ENCODE data around the gene RAET1G.

The RAET1G gene

DNA sequence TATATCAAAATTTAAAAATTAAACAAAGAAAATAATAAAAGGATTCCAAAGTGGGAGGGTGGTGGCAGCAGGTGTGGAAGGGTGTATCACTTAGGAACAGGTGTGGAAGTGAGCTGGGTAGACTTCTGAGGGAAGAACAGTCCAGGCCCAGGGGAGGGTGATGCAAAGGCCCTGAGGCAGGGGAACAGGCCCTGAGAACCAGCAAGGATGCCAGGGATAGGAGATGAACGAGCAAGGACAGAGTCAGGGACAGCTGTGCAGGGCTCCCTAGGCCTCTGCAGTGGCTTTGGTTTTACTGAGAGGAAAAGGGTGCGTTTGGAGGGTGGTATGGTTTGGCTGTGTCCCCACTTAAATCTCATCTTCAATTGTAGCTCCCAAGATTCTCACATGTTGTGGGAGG lies 15.6 kb downstream of the RAET1G start:
- no peak for DNase-seq (ENCODE audit: low read depth)
- no peak overlapping the region for H3K4me3 ChIP-seq (ENCODE audit: low read length)
- TF ChIP-seq, protein P1, sequence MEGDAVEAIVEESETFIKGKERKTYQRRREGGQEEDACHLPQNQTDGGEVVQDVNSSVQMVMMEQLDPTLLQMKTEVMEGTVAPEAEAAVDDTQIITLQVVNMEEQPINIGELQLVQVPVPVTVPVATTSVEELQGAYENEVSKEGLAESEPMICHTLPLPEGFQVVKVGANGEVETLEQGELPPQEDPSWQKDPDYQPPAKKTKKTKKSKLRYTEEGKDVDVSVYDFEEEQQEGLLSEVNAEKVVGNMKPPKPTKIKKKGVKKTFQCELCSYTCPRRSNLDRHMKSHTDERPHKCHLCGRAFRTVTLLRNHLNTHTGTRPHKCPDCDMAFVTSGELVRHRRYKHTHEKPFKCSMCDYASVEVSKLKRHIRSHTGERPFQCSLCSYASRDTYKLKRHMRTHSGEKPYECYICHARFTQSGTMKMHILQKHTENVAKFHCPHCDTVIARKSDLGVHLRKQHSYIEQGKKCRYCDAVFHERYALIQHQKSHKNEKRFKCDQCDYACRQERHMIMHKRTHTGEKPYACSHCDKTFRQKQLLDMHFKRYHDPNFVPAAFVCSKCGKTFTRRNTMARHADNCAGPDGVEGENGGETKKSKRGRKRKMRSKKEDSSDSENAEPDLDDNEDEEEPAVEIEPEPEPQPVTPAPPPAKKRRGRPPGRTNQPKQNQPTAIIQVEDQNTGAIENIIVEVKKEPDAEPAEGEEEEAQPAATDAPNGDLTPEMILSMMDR (IDR thresholded peaks at IDR 0.05; ENCODE audit: insufficient read depth, low read depth, low read length, missing control alignments): no peak

DNA sequence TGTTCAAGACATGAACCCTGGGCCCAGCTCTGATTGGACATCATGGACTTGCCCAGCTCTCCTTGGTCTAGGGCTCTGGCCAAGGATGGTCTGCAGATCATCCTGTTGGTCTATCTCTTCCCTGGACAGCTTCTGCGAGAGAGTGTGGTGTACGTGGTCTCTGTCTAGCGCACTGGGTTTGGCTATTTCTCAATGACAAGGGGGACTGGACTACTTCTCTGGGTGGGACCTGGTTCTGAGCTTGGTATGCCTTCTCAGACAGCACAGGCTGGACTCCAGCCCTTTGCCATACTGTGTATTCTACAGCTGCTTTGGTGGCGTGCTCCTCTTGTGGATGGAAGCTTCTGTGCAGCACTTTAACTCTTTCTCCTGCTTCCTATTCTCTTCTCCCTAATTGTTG lies 16.5 kb downstream of the RAET1G start:
- no peak overlapping the region for H3K4me3 ChIP-seq (ENCODE audit: low read length)
- no peak for DNase-seq (ENCODE audit: low read depth)
- TF ChIP-seq, protein P1 (IDR thresholded peaks at IDR 0.05; ENCODE audit: insufficient read depth, low read depth, low read length, missing control alignments): no peak

DNA sequence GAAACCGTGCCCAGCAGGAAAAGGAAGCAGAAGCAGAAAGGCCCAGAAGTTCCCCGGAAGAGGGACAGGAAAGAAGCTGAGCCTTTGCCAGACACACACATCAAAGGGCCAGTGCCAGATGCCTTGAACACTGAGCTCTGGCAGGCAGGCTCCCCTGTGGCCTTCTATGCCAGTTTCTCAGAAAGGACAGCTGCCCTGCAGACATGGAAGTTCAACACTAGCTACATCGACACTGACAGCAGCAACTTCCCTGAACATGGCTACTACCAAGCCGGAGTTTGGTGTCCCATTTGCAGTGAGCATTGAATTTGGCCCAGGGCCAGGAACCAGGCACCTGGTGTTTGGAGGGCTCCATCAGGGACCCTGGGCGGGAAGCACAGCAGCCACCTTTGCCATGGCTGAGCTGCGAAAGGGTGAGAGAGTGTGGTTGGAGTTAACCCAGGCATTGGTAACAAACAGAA lies 17.0 kb downstream of the RAET1G start:
- H3K4me3 ChIP-seq (ENCODE audit: low read length): no peak overlapping the region
- DNase-seq (ENCODE audit: low read depth): no peak
- TF ChIP-seq, protein P1 (IDR thresholded peaks at IDR 0.05; ENCODE audit: insufficient read depth, low read depth, low read length, missing control alignments): no peak

DNA sequence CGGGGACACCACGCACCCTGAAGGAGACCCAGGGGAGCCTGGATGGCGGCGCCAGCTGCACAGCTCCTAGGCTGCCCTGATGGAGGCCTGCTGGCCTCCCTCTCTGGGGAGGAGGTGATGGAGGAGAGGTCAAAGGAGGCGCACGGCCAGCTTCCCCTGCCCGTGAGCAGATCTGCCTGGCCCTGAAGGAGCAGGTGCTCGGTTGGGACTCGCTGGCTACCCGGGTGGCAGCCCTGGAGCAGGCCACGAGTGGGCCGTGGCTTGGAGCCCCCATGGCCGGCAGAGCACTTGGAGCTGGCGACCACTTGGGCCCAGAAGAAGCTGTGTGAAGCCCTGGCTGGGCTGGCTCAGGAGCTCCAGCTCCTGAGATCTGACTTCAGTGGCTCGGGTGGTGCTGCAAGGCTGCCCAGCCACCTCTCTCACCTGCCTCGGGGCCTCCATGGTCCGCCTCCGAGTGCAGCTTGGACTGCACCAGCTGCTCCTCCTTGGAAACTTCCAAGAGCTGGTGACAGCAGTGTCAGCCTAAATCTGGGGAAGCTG lies 17.5 kb downstream of the RAET1G start:
- no peak for DNase-seq (ENCODE audit: low read depth)
- TF ChIP-seq, protein P1 (IDR thresholded peaks at IDR 0.05; ENCODE audit: insufficient read depth, low read depth, low read length, missing control alignments): no peak
- no peak overlapping the region for H3K4me3 ChIP-seq (ENCODE audit: low read length)

DNA sequence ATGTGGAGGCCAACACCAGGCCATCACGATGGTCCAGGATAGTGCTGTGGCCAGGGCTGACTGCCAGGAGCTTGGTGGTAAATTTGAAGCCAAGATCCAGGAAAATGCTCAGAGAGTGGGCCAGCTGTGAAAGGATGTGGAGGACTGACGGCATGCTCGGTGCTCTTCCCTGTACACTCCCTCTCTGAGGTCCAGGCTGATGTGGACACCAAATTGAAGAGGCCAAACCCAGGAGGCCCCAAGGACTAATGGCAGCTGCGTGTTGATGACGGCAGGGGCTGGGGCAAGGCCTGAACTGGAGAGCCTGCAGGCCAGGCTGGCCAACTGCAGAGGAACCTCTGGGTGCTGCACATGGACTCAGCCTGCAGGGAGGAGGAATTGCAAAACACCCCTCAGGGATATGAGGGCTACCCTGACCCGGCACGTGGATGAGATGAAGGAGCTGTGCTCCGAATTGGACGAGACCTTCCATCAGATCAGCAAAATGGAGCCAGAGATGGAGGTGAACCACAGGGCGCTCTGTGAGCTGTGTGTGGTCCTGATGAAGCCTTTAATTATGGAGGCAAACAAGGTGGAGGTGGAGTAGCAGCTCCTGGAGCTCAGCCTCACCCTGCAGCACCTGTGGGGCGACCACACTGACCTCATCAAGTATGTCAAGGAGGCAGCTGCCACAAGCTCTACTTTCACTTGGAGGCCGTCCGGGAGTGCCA lies 18.1 kb downstream of the RAET1G start:
- H3K4me3 ChIP-seq (ENCODE audit: low read length): no peak overlapping the region
- DNase-seq (ENCODE audit: low read depth): no peak
- TF ChIP-seq, protein P1 (IDR thresholded peaks at IDR 0.05; ENCODE audit: insufficient read depth, low read depth, low read length, missing control alignments): no peak

DNA sequence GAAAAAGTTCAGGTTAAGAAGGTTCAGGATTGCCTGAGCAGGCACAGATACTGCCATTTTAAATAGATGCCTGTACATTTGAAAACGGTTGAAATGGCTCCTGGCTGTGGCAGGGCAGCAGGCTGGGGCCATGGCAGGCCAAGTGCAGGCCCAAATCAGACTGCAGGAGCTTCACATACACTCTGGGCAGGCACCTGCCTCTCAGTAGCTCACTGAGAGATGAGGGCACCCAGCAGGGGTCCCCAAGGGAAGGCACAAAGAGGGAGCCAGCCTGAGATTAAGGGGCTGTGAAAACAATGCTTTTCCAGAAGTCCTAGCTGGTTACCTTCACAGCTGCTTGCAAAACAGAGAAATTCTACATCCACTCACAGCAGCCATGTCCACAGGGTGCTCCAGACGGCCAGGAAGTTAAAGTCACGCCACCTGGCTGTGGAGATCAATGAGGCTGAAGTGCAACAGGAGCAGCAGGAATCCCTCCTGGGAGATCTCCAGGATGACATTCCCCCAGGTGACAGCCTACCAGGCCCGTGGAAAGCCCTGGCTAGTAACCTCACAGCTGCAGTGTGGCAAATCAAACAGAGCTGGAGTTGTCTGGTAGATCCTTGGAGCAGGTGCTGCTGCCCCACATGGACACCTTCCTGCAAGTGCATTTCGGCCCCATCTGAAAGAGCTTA lies 18.8 kb downstream of the RAET1G start:
- H3K4me3 ChIP-seq (ENCODE audit: low read length): no peak overlapping the region
- TF ChIP-seq, protein P1 (IDR thresholded peaks at IDR 0.05; ENCODE audit: insufficient read depth, low read depth, low read length, missing control alignments): no peak
- no peak for DNase-seq (ENCODE audit: low read depth)

Measured in epithelial cell of esophagus (primary cell).